H1 (cell line): ENCODE data around the gene SKAP1. TPM values are rescaled to one million over a fixed set of nuclear protein-coding genes. Genes with fewer than 3 reads are reported as not detected.

ENCODE experiments used
- ATF3 ChIP-seq: IDR thresholded peaks from 2 replicates; pipeline ENCODE4 v1.6.1; 2011; ENCODE audit warnings: low read depth, mild to moderate bottlenecking, low read length; ENCODE audit not compliant: insufficient read depth
- CTCF ChIP-seq, 3 experiments: IDR thresholded peaks; 1 replicate in 2 of 3; 2 replicates in 1 of 3; pipeline versions ENCODE4 v1.5.1 to v1.6.1; 2011; ENCODE audit warnings: low read length in 3 of 3, mild to moderate bottlenecking in 3 of 3, inconsistent platforms in 2 of 3, low read depth in 1 of 3, moderate library complexity in 1 of 3; ENCODE audit not compliant: insufficient read depth in 1 of 3; ENCODE audit errors: control extremely low read depth in 1 of 3
- GTF2F1 ChIP-seq: IDR thresholded peaks from 2 replicates; pipeline ENCODE4 v1.6.1; 2012; ENCODE audit warnings: low read depth, low read length, improper control_type of control experiment, borderline replicate concordance
- HDAC2 ChIP-seq, 2 experiments: fragments of 300-600 bp in 1 of 2; sonication (generic) in 1 of 2; IDR thresholded peaks; 2 replicates each; pipeline ENCODE4 v1.6.1; 2011 to 2012; ENCODE audit warnings: low read depth in 2 of 2, low read length in 2 of 2, mild to moderate bottlenecking in 2 of 2, moderate library complexity in 2 of 2, borderline replicate concordance in 1 of 2, inconsistent platforms in 1 of 2
- SIX5 ChIP-seq: IDR thresholded peaks from 2 replicates; pipeline ENCODE4 v1.6.1; 2011; ENCODE audit warnings: mild to moderate bottlenecking, low read depth, low read length
- SP1 ChIP-seq: IDR thresholded peaks from 2 replicates; pipeline ENCODE4 v1.6.1; 2011; ENCODE audit warnings: low read depth, low read length
- TAF1 ChIP-seq: IDR thresholded peaks from 2 replicates; pipeline ENCODE4 v1.6.1; 2011; ENCODE audit warnings: mild to moderate bottlenecking, low read depth, low read length
- TBP ChIP-seq: IDR thresholded peaks from 2 replicates; pipeline ENCODE4 v1.6.1; 2011; ENCODE audit warnings: low read depth, low read length, improper control_type of control experiment
- polyA plus RNA-seq, 7 experiments: library from polyadenylated mRNA; depleted of rRNA in 3 of 7; stranded (reverse) in 5 of 7; unstranded in 2 of 7; fragments of >200 nt in 5 of 7; fragments of 200-250 nt in 2 of 7; gene quantifications; 1 replicate in 5 of 7; 2 replicates in 1 of 7; 4 replicates in 1 of 7; pipeline versions ENCODE4 v1.2.1 to v1.2.3, GENCODE V29; 2011 to 2013; ENCODE audit warnings: missing spikeins in 2 of 7, mixed read lengths in 2 of 7
- total RNA-seq: library from RNA; stranded (reverse); fragmentation: NEBNext Ultra II Directional; extraction: Animal tissue kit (Norgen Biotek cat#: 25700); gene quantifications from 2 replicates; pipeline ENCODE4 v1.2.1, GENCODE V29; 2021

SKAP1 gene
- total and polyA plus RNA-seq, 2 of the 8 experiments (the other 6 are each of a cell fraction or from before 2014, with no cell fraction given): not detected

- TF ChIP-seq CTCF (IDR thresholded peaks at IDR 0.05; ENCODE audit: control extremely low read depth in 1 of 3, insufficient read depth in 1 of 3, low read depth in 1 of 3, low read length in 3 of 3) (no peak), GTF2F1 (no peak), TAF1 (no peak), HDAC2 (IDR thresholded peaks at IDR 0.05; ENCODE audit: borderline replicate concordance in 1 of 2, low read depth in 2 of 2, low read length in 2 of 2) (no peak), SP1 (no peak), SIX5 (no peak), TBP (no peak), ATF3 (no peak)
Observed at GRCh38 chr17:48247038-48247437, 183.0 kb downstream of the SKAP1 start (continued).
